Psoas muscle (tissue), 8 donors: ENCODE data around the gene LAMC1. TPM values are rescaled to one million over a fixed set of nuclear protein-coding genes. Genes with fewer than 3 reads are reported as not detected.
A peak's percentile ranks its signal among the peaks of the same experiment; 100 is the strongest.

Source experiments
- ATAC-seq, 4 donors: fragments of 200-7000 bp; cut with Tn5 transposase; one replicate each; pipeline ENCODE4 v1.9.1; 2020; ENCODE audit warnings: moderate library complexity in 3 of 4, mild to moderate bottlenecking in 2 of 4
- DNase-seq, 2 donors: peaks; one replicate each; pipeline ENCODE4 v3.0.0-alpha.2; 2020
- H3K27ac ChIP-seq: fragments of 200-600 bp; one replicate; pipeline ENCODE4 v1.8.0; 2022
- H3K27me3 ChIP-seq, 3 donors: fragments of 200-600 bp in 1 of 3; one replicate each; pipeline versions ENCODE4 v1.6.1 to v1.8.0; 2013 to 2022; ENCODE audit warnings: low read length in 2 of 3, mild to moderate bottlenecking in 2 of 3, moderate library complexity in 1 of 3; ENCODE audit not compliant: insufficient read depth in 3 of 3
- H3K36me3 ChIP-seq, 2 donors: fragments of 200-600 bp in 1 of 2; one replicate each; pipeline versions ENCODE4 v1.6.1 to v1.8.0; 2013 to 2022; ENCODE audit warnings: low read depth in 1 of 2, mild to moderate bottlenecking in 1 of 2, moderate library complexity in 1 of 2; ENCODE audit not compliant: insufficient read depth in 1 of 2
- H3K4me1 ChIP-seq: fragments of 200-600 bp; one replicate; pipeline ENCODE4 v1.8.0; 2022
- H3K4me3 ChIP-seq: fragments of 200-600 bp; one replicate; pipeline ENCODE4 v1.8.0; 2022; ENCODE audit warnings: mild to moderate bottlenecking
- H3K9me3 ChIP-seq: fragments of 200-600 bp; one replicate; pipeline ENCODE4 v1.8.0; 2022
- WGBS, 3 donors: extraction: QIAGEN DNeasy Blood & Tissue Kit; methylation state at CpG; one replicate each; pipeline versions ENCODE4 v1.1.6 to v1.1.7; 2013; 5-methylcytosine and 5-hydroxymethylcytosine counted together
- intact Hi-C, 2 donors: fragments of 100-400 bp; cut with DNase I; formaldehyde crosslinking; loops; one replicate each; pipeline versions ENCODE4 v1.11.0 to v1.14.2; 2022
- polyA plus RNA-seq, 3 donors: library from polyadenylated mRNA; stranded (reverse); fragments of 200-250 nt; gene quantifications; one replicate each; pipeline ENCODE4 v1.2.3, GENCODE V29; 2013
- total RNA-seq, 4 donors: library from RNA; stranded (reverse); fragmentation: NEBNext Ultra II Directional in 2 of 4; extraction: Animal tissue kit (Norgen Biotek cat#: 25700) in 2 of 4; gene quantifications; one replicate each; pipeline versions ENCODE4 v1.2.1 to v1.2.4, GENCODE V29; 2021 to 2023
- TF ChIP-seq, protein P1 (sequence below): fragments of 200-600 bp; IDR thresholded peaks from one replicate; pipeline ENCODE4 v1.8.0; 2022; ENCODE audit warnings: antibody characterized with exemption
- donor health status: healthy with polysubstance abuse.
- donor health status: DM: no; HTN: no; CAD: no; lungs with moderate emphysema.
- donor health status: Bipolar disorder and iron deficiency.
- donor health status: healthy.
- donor health status: DM: yes; HTN: yes; CAD: no.
- donor health status: DM: no; HTN: no; CAD: no.
- donor health status: DM: no; HTN: no; CAD: no.
- donor health status: DM: yes; HTN: yes; CAD: no.

The LAMC1 gene
- total and polyA plus RNA-seq, 7 donors: 28.0 to 94.4 (median 71.4) TPM

DNA sequence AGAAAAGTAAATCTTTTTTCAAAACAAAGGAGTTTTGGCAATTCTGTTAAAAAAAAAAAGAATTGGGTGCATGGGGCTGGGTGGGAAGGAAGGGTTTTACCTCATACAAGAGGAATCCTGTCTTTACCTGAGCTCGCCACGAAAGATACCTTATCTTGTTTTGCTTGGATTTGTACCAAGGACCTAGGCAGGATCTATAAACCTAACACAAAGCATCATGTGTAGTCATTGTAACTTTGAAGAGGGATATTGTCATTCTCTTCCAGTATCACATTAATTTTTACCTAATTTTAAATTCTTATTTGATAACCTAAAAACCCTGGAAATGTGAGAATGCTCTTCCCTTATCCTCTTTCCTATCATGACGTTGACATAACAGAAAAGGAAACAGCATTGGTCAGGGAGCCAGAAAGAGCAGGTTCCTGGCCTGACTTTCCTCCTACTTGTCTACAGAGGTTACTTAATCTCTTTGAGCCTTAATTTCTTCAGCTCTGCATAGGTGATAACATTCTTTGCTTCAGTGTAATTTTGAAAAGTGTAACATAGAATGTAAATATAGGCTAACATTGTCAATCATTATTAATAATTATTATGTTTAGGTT is 4.0 kb upstream of the LAMC1 start:
- WGBS, 3 donors: 16 to 19% (median 19%) methylated on average over 3 of the region's 3 CpGs

DNA sequence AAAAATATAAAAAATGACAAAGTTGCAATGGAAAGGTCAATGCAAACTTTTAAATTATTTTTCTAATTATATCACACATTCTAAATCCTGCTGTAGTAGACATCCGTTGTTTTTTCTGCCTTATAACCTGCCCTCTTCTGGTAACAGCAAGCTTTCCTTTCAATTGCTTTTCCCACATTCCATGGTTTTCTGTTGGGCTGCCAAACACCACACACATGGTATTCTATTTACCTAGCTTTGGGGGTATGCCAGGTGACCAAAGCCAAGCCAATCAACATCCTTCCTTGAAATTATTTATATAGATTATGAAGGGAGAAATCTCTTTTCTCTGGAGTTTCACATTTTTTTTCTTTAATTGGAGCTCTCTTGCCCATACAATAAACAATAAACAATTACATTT is 3.4 kb upstream of the LAMC1 start:
- WGBS, 3 donors: 40 to 48% (median 42%) methylated on average over 1 of the region's 1 CpG
- no peaks in the 10 kb centered on the region for H3K9me3 ChIP-seq
- TF ChIP-seq, protein P1, sequence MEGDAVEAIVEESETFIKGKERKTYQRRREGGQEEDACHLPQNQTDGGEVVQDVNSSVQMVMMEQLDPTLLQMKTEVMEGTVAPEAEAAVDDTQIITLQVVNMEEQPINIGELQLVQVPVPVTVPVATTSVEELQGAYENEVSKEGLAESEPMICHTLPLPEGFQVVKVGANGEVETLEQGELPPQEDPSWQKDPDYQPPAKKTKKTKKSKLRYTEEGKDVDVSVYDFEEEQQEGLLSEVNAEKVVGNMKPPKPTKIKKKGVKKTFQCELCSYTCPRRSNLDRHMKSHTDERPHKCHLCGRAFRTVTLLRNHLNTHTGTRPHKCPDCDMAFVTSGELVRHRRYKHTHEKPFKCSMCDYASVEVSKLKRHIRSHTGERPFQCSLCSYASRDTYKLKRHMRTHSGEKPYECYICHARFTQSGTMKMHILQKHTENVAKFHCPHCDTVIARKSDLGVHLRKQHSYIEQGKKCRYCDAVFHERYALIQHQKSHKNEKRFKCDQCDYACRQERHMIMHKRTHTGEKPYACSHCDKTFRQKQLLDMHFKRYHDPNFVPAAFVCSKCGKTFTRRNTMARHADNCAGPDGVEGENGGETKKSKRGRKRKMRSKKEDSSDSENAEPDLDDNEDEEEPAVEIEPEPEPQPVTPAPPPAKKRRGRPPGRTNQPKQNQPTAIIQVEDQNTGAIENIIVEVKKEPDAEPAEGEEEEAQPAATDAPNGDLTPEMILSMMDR: no peak
- no peaks in the 10 kb centered on the region for H3K27me3 ChIP-seq
- no peak overlapping the region for H3K4me3 ChIP-seq
- H3K36me3 ChIP-seq: no peaks in the 10 kb centered on the region
- ATAC-seq (no peak), DNase-seq (no peak)
- H3K27ac ChIP-seq: peak overlapping the region; percentile 13
- peaks cover 20% of the 10 kb centered on the region for H3K4me1 ChIP-seq
- intact Hi-C loops: loop anchor here in 1 of 2 donors (5.0 kb wide), 1 partner anchor 58 kb away; no protein-coding TSS in a partner anchor

More for the DNA sequence above, 4.0 kb upstream of the LAMC1 start:
- ATAC-seq (no peak), DNase-seq (no peak)
- Histone ChIP-seq H3K27me3 (no peaks in the 10 kb centered on the region), H3K4me3 (no peak overlapping the region), H3K36me3 (no peaks in the 10 kb centered on the region), H3K27ac (no peak overlapping the region), H3K9me3 (no peaks in the 10 kb centered on the region), H3K4me1 (peaks cover 18% of the 10 kb centered on the region)
- intact Hi-C loops: no loop called here
- TF ChIP-seq, protein P1: no peak

DNA sequence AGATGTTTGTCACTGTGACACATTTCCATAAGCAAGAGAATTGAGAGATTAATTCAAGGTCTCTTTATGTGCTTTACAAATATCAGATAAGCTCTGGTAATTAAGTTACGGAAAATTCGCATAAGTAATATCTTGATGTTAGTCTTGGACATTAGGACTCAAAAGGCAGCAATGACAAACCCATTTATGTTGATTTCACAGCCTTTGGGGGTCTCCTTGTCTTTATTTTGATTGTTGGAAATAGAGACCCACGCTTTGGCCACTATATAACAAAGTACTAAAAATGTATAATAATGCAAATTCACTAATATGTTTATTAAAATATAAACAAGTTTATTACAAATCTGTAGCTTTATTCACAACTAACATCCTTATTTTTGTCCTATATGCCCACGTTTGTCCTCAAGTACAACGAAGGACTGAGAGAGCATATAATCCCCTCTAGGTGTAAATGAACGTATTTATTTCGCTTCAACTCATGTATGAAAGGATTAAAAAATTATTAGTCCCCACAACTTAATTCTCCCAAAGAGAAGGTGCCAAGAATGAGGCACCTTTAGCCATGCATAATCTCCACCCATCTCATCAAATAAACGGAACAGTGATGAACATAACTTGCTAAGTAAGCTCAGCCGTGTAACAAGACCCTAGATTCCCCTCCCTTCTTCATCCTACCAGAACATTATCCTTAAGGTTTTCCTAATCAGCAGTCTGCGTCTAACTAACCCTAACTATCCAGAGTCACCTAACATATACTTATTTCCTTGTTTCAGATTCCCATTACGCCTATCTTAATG is 1.6 kb upstream of the LAMC1 start:
- WGBS, 3 donors: 51 to 65% (median 57%) methylated on average over 11 of the region's 11 CpGs
- DNase-seq (no peak), ATAC-seq (no peak)
- peak overlapping the region; percentile 100 for H3K27ac ChIP-seq
- peaks cover 34% of the 10 kb centered on the region for H3K4me1 ChIP-seq
- intact Hi-C loops: loop anchor here (2.0 to 5.0 kb wide), 2 partner anchors 59 kb away; no protein-coding TSS in a partner anchor
- H3K36me3 ChIP-seq: no peaks in the 10 kb centered on the region
- no peaks in the 10 kb centered on the region for H3K27me3 ChIP-seq
- H3K9me3 ChIP-seq: no peaks in the 10 kb centered on the region
- TF ChIP-seq, protein P1: no peak
- peak overlapping the region; percentile 89 for H3K4me3 ChIP-seq

DNA sequence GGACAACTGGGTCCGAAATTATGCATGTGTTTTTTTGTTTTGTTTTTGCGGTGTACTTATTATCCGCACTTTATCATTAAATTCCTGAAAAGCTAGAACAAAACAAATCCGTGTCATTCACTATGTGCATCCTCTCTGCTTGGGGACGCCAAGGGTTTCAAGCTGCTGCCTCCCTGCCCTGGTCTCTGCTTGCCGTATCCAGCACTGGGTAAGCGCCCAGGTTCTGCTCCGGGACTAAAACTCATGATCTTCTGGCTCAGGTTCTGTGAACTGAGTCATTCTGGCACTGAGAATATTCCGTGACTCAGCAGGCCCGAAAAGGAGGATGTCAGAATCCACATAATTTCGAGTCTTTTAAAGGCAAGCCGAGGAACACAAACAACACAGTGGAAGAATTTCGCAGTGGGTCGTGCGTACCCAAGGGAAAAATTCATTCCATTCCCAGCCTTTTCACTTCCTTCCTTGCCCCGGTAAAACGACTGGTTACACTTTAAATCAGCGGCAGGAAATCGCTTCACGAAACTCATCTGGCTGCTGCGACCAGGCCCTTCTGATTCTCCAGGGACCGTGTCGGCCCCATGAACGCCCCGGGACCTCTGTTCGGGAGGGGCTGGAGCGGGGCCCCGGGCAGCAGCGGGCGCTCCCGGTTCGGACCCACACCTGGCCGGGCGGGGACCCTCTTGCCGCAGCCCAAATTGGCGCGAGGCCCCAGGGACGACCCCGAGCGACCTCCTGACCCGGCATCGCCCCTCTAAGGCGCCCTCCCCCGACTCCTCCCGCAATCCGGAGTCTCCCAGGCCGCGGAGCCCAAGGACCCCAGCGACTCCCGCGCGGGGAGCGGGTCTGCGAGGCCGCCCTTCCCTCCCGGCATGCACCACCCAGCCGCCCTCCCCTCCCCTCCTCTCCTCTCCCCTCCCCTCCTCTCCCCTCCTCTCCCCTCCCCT is 746 bp upstream of the LAMC1 start:
- peak; percentile 86 to 93 for DNase-seq
- ATAC-seq: peak; percentile 82 to 86 (median 85)
- TF ChIP-seq, protein P1: no peak
- intact Hi-C loops: loop anchor here (2.0 to 5.0 kb wide), 2 partner anchors 60 kb away; no protein-coding TSS in a partner anchor
- Histone ChIP-seq H3K36me3 (no peaks in the 10 kb centered on the region), H3K4me3 (peak overlapping the region; percentile 89), H3K27me3 (no peaks in the 10 kb centered on the region), H3K4me1 (peaks cover 43% of the 10 kb centered on the region), H3K9me3 (no peaks in the 10 kb centered on the region), H3K27ac (peak overlapping the region; percentile 100)
- 1% methylated on average over 48 to 57 of the region's 57 CpGs for WGBS, 3 donors
